Measurements from ENCODE around the gene HSPB9.

Gene HSPB9

GRCh38 chr17:42097691-42098631, 24.6 kb upstream of the HSPB9 start, which contains the start of gene ZNF385C:
TSS of gene ZNF385C (minus strand) at chr17:42098473. CDS start at chr17:42063056, 35,417 bp downstream.
- TF ChIP-seq PATZ1 (CRISPR knock-in tag; IDR thresholded peaks at IDR 0.05; ENCODE audit: borderline replicate concordance) (no peak), ISL1 (CRISPR knock-in tag; IDR thresholded peaks at IDR 0.05) (no peak), ZFP30 (CRISPR knock-in tag; IDR thresholded peaks at IDR 0.05) (no peak), TSHZ2 (CRISPR knock-in tag; IDR thresholded peaks at IDR 0.05) (no peak), TOX (CRISPR knock-in tag; IDR thresholded peaks at IDR 0.05; ENCODE audit: borderline replicate concordance) (no peak), POU6F1 (CRISPR knock-in tag; IDR thresholded peaks at IDR 0.05; ENCODE audit: borderline replicate concordance, low read depth) (no peak), ARNTL (CRISPR knock-in tag; IDR thresholded peaks at IDR 0.05; ENCODE audit: borderline replicate concordance, low read depth) (no peak), RARB (CRISPR knock-in tag; IDR thresholded peaks at IDR 0.05) (no peak), ZC3H10 (CRISPR knock-in tag; IDR thresholded peaks at IDR 0.05) (no peak)
- ATAC-seq = no peak; the same call in 2 of the 3 replicates

GRCh38 chr17:42098730-42099399, 23.7 kb upstream of the HSPB9 start:
- no peak for ATAC-seq
- TF ChIP-seq SNAI2 (CRISPR knock-in tag; IDR thresholded peaks at IDR 0.05) = no peak
- TF ChIP-seq ESRRG (CRISPR knock-in tag; IDR thresholded peaks at IDR 0.05) = no peak
- TF ChIP-seq OSR1 (CRISPR knock-in tag; IDR thresholded peaks at IDR 0.05) = no peak
- no peak for TF ChIP-seq CSRNP3 (CRISPR knock-in tag; IDR thresholded peaks at IDR 0.05)
- TF ChIP-seq TSHZ2 (CRISPR knock-in tag; IDR thresholded peaks at IDR 0.05) = no peak
- TF ChIP-seq TCF4 (CRISPR knock-in tag; IDR thresholded peaks at IDR 0.05; ENCODE audit: borderline replicate concordance) = no peak
- no peak for TF ChIP-seq PATZ1 (CRISPR knock-in tag; IDR thresholded peaks at IDR 0.05; ENCODE audit: borderline replicate concordance)
- no peak for TF ChIP-seq ZNF565 (CRISPR knock-in tag; conservative IDR thresholded peaks at IDR 0.05; ENCODE audit: low read depth)
- no peak for TF ChIP-seq ZNF8 (CRISPR knock-in tag; IDR thresholded peaks at IDR 0.05)
- TF ChIP-seq TOX (CRISPR knock-in tag; IDR thresholded peaks at IDR 0.05; ENCODE audit: borderline replicate concordance) = no peak
- no peak for TF ChIP-seq PPARA (CRISPR knock-in tag; IDR thresholded peaks at IDR 0.05; ENCODE audit: borderline replicate concordance)
- TF ChIP-seq ZC3H10 (CRISPR knock-in tag; IDR thresholded peaks at IDR 0.05) = no peak
- TF ChIP-seq CSDC2 (CRISPR knock-in tag; IDR thresholded peaks at IDR 0.05) = no peak
- no peak for TF ChIP-seq RARB (CRISPR knock-in tag; IDR thresholded peaks at IDR 0.05)
- TF ChIP-seq CREB5 (CRISPR knock-in tag; IDR thresholded peaks at IDR 0.05; ENCODE audit: low read depth) = no peak
- TF ChIP-seq GLIS3 (CRISPR knock-in tag; IDR thresholded peaks at IDR 0.05) = no peak
- no peak for TF ChIP-seq POU6F1 (CRISPR knock-in tag; IDR thresholded peaks at IDR 0.05; ENCODE audit: borderline replicate concordance, low read depth)
